ENCODE results near the gene SH3BGR.
"Not testable (repeated sequence)": the region's sequence is repeated elsewhere in the genome, so short reads cannot be mapped to it uniquely, and the experiment has no call there.

SH3BGR gene

GRCh38 chr21:39518055-39518846 lies 66.5 kb downstream of the SH3BGR start:
- no peak for DNase-seq

- no peak for DNase-seq
Measured at GRCh38 chr21:39518847-39519210, 67.1 kb downstream of the SH3BGR start.

GRCh38 chr21:39519835-39520234 lies 68.1 kb downstream of the SH3BGR start:
- no peak for DNase-seq

- DNase-seq: no peak
Measured at GRCh38 chr21:39523399-39523798, 71.6 kb downstream of the SH3BGR start.

GRCh38 chr21:39523915-39524314 lies 72.1 kb downstream of the SH3BGR start:
- DNase-seq: no peak

- no peak for DNase-seq
Measured at GRCh38 chr21:39525129-39525528, 73.4 kb downstream of the SH3BGR start.

GRCh38 chr21:39525601-39526000 lies 73.8 kb downstream of the SH3BGR start:
- DNase-seq: no peak

GRCh38 chr21:39527067-39527595 lies 75.4 kb downstream of the SH3BGR start:
- DNase-seq: no peak

- DNase-seq: no peak
Measured at GRCh38 chr21:39527664-39528381, 76.1 kb downstream of the SH3BGR start.

- no peak for DNase-seq
Measured at GRCh38 chr21:39529026-39529425, 77.3 kb downstream of the SH3BGR start.

- DNase-seq: no peak
Measured at GRCh38 chr21:39531064-39531463, 79.3 kb downstream of the SH3BGR start.

- no peak for DNase-seq
Measured at GRCh38 chr21:39531840-39532239, 80.1 kb downstream of the SH3BGR start.

GRCh38 chr21:39533545-39534380 lies 82.0 kb downstream of the SH3BGR start:
- no peak for DNase-seq

GRCh38 chr21:39535646-39536437 lies 84.1 kb downstream of the SH3BGR start:
- DNase-seq: no peak

GRCh38 chr21:39536835-39537234 lies 85.1 kb downstream of the SH3BGR start:
- DNase-seq: no peak

- no peak for DNase-seq
Measured at GRCh38 chr21:39537571-39537970, 85.8 kb downstream of the SH3BGR start.

GRCh38 chr21:39538453-39539042 lies 86.8 kb downstream of the SH3BGR start:
- DNase-seq: no peak

- DNase-seq: not testable (repeated sequence)
Measured at GRCh38 chr21:39540367-39540766, 88.6 kb downstream of the SH3BGR start.

GRCh38 chr21:39542736-39543135 lies 91.0 kb downstream of the SH3BGR start:
- DNase-seq: no peak

GRCh38 chr21:39546522-39546921 lies 94.8 kb downstream of the SH3BGR start:
- no peak for DNase-seq

GRCh38 chr21:39552856-39553255 lies 101.1 kb downstream of the SH3BGR start:
- no peak for DNase-seq

GRCh38 chr21:39553331-39553730 lies 101.6 kb downstream of the SH3BGR start:
- no peak for DNase-seq

All from activated gamma-delta T cell (primary cell).